Measurements from ENCODE around the gene LIN7B.

LIN7B gene

GRCh38 chr19:49155820-49156346 lies 41.7 kb downstream of the LIN7B start:
- Histone ChIP-seq H3F3A (ENCODE audit: control insufficient read depth, insufficient read depth) (peaks cover 9% of the 10 kb centered on the region), H3K4me1 (ENCODE audit: control insufficient read depth, low read length) (peaks cover 11% of the 10 kb centered on the region), H3K36me3 (ENCODE audit: control insufficient read depth, low read length) (no peaks in the 10 kb centered on the region), H3K4me2 (ENCODE audit: low read length) (no peak overlapping the region), H3K9me3 (ENCODE audit: control insufficient read depth, insufficient read depth, low read length) (no peaks in the 10 kb centered on the region), H3K27ac (ENCODE audit: low read depth, low read length) (no peak overlapping the region), H3K9me2 (replicated peaks; ENCODE audit: control insufficient read depth, low read length) (no peaks in the 10 kb centered on the region), H4K20me1 (ENCODE audit: control insufficient read depth, insufficient read depth, low read depth, low read length) (no peaks in the 10 kb centered on the region), H3K27me3 (ENCODE audit: control insufficient read depth, low read length) (peaks cover 9% of the 10 kb centered on the region), H3K4me3 (ENCODE audit: low read length) (no peak overlapping the region), H3K79me2 (ENCODE audit: control insufficient read depth, low read length) (no peaks in the 10 kb centered on the region)
- TF ChIP-seq EZH2phosphoT487 (IDR thresholded peaks at IDR 0.05; ENCODE audit: borderline replicate concordance, low read length) (no peak), CTCF (IDR thresholded peaks at IDR 0.05; ENCODE audit: low read depth, low read length, poor library complexity, severe bottlenecking) (no peak)

- H3F3A ChIP-seq (ENCODE audit: control insufficient read depth, insufficient read depth) = no peaks in the 10 kb centered on the region
- H3K27me3 ChIP-seq (ENCODE audit: control insufficient read depth, low read length) = peaks cover 9% of the 10 kb centered on the region
- no peaks in the 10 kb centered on the region for H4K20me1 ChIP-seq (ENCODE audit: control insufficient read depth, insufficient read depth, low read depth, low read length)
- no peaks in the 10 kb centered on the region for H3K4me1 ChIP-seq (ENCODE audit: control insufficient read depth, low read length)
- H3K27ac ChIP-seq (ENCODE audit: low read depth, low read length) = no peak within 1 kb of the TSS
- H3K4me2 ChIP-seq (ENCODE audit: low read length) = no peak within 1 kb of the TSS
- H3K4me3 ChIP-seq (ENCODE audit: low read length) = no peak within 1 kb of the TSS
- no peaks in the 10 kb centered on the region for H3K9me2 ChIP-seq (replicated peaks; ENCODE audit: control insufficient read depth, low read length)
- H3K9me3 ChIP-seq (ENCODE audit: control insufficient read depth, insufficient read depth, low read length) = no peaks in the 10 kb centered on the region
- H3K36me3 ChIP-seq (ENCODE audit: control insufficient read depth, low read length) = no peaks in the 10 kb centered on the region
- no peaks in the 10 kb centered on the region for H3K79me2 ChIP-seq (ENCODE audit: control insufficient read depth, low read length)
- TF ChIP-seq CTCF (IDR thresholded peaks at IDR 0.05; ENCODE audit: low read depth, low read length, poor library complexity, severe bottlenecking) = no peak
- TF ChIP-seq EZH2phosphoT487 (IDR thresholded peaks at IDR 0.05; ENCODE audit: borderline replicate concordance, low read length) = no peak
These were observed 43.5 kb downstream of the LIN7B start, which contains the start of gene TRPM4 for GRCh38 chr19:49157445-49158224. TSS of gene TRPM4 (plus strand) at chr19:49157792. CDS start at chr19:49157867, 75 bp downstream.

- Histone ChIP-seq H3K4me3 (ENCODE audit: low read length) (no peak overlapping the region), H3K27me3 (ENCODE audit: control insufficient read depth, low read length) (peaks cover 9% of the 10 kb centered on the region), H3K36me3 (ENCODE audit: control insufficient read depth, low read length) (no peaks in the 10 kb centered on the region), H3K9me2 (replicated peaks; ENCODE audit: control insufficient read depth, low read length) (no peaks in the 10 kb centered on the region), H3K4me1 (ENCODE audit: control insufficient read depth, low read length) (no peaks in the 10 kb centered on the region), H4K20me1 (ENCODE audit: control insufficient read depth, insufficient read depth, low read depth, low read length) (no peaks in the 10 kb centered on the region), H3K4me2 (ENCODE audit: low read length) (no peak overlapping the region), H3F3A (ENCODE audit: control insufficient read depth, insufficient read depth) (no peaks in the 10 kb centered on the region), H3K9me3 (ENCODE audit: control insufficient read depth, insufficient read depth, low read length) (no peaks in the 10 kb centered on the region), H3K79me2 (ENCODE audit: control insufficient read depth, low read length) (no peaks in the 10 kb centered on the region), H3K27ac (ENCODE audit: low read depth, low read length) (no peak overlapping the region)
- TF ChIP-seq EZH2phosphoT487 (IDR thresholded peaks at IDR 0.05; ENCODE audit: borderline replicate concordance, low read length) = no peak
These were observed 46.5 kb downstream of the LIN7B start for GRCh38 chr19:49160450-49161189.

All from DOHH2 (cell line).